Small intestine (tissue), 7 donors: Measurements from ENCODE around the gene RGS17. TPM values are rescaled to one million over a fixed set of nuclear protein-coding genes. Genes with fewer than 3 reads are reported as not detected.
"Not testable (repeated sequence)": the region's sequence is repeated elsewhere in the genome, so short reads cannot be mapped to it uniquely, and the experiment has no call there.

ENCODE experiments used
- DNase-seq, 2 donors: peaks; one replicate each; pipeline versions ENCODE4 v3.0.0 to v3.0.0-alpha.2; 2013
- FAIRE-seq: peaks from 2 replicates; lab custom pipeline; 2012; peaks lifted over from hg19 to GRCh38; lab: Jason Lieb, UNC
- H3K27ac ChIP-seq, 3 donors: one replicate each; pipeline ENCODE4 v1.5.1; 2013; ENCODE audit warnings: low read length in 2 of 3, mild to moderate bottlenecking in 2 of 3, control low read depth in 1 of 3, inconsistent platforms in 1 of 3, low read depth in 1 of 3, moderate library complexity in 1 of 3
- H3K27me3 ChIP-seq, 3 donors: one replicate each; pipeline ENCODE4 v1.6.1; 2013; ENCODE audit warnings: low read length in 3 of 3, inconsistent platforms in 1 of 3; ENCODE audit not compliant: control insufficient read depth in 3 of 3, insufficient read depth in 3 of 3
- H3K36me3 ChIP-seq, 3 donors: one replicate each; pipeline ENCODE4 v1.6.1; 2013; ENCODE audit warnings: low read length in 3 of 3, inconsistent platforms in 1 of 3, low read depth in 1 of 3, mild to moderate bottlenecking in 1 of 3, moderate library complexity in 1 of 3; ENCODE audit not compliant: control insufficient read depth in 3 of 3, insufficient read depth in 2 of 3
- H3K4me1 ChIP-seq, 3 donors: one replicate each; pipeline ENCODE4 v1.6.1; 2013; ENCODE audit warnings: low read length in 2 of 3, inconsistent platforms in 1 of 3, low read depth in 1 of 3, mild to moderate bottlenecking in 1 of 3, moderate library complexity in 1 of 3; ENCODE audit not compliant: control insufficient read depth in 3 of 3, insufficient read depth in 2 of 3
- H3K4me3 ChIP-seq, 3 donors: one replicate each; pipeline ENCODE4 v1.5.1; 2013; ENCODE audit warnings: low read length in 3 of 3, control low read depth in 1 of 3, inconsistent platforms in 1 of 3, low read depth in 1 of 3, mild to moderate bottlenecking in 1 of 3, moderate library complexity in 1 of 3
- H3K9me3 ChIP-seq, 2 donors: one replicate each; pipeline ENCODE4 v1.6.1; 2013; ENCODE audit warnings: low read depth in 1 of 2, low read length in 1 of 2; ENCODE audit not compliant: control insufficient read depth in 2 of 2, insufficient read depth in 1 of 2
- whole genome bisulfite sequencing, 3 donors: extraction: QIAGEN DNeasy Blood & Tissue Kit; methylation state at CpG; one replicate each; pipeline ENCODE4 v1.1.7; 2013; 5-methylcytosine and 5-hydroxymethylcytosine counted together
- polyA plus RNA-seq, 4 donors: library from polyadenylated mRNA; stranded (reverse) in 3 of 4; unstranded in 1 of 4; fragments of 200-250 nt in 3 of 4; fragments of 120-200 nt in 1 of 4; gene quantifications; one replicate each; pipeline versions ENCODE4 v1.2.1 to v1.2.3, GENCODE V29; 2013
- donor health status: healthy with polysubstance abuse.
- donor health status: control.
- donor health status: control.
- donor health status: Bipolar disorder and iron deficiency.
- donor health status: healthy.

The RGS17 gene
- polyA plus RNA-seq, 4 donors, result under 0.01 to 1.4 (median 0.15) TPM; not detected in 1

GRCh38 chr6:153012856-153013255, 118.2 kb downstream of the RGS17 start:
- no peak overlapping the region for H3K27ac ChIP-seq
- no peaks in the 10 kb centered on the region for H3K4me1 ChIP-seq
- WGBS, 3 donors, result 83 to 91% (median 86%) methylated on average over 6 of the region's 6 CpGs
- no peaks in the 10 kb centered on the region for H3K9me3 ChIP-seq
- DNase-seq, result no peak
- H3K36me3 ChIP-seq, result no peaks in the 10 kb centered on the region
- no peak overlapping the region for H3K4me3 ChIP-seq
- no peak for FAIRE-seq
- peaks cover 0 to 4% (median 0%) of the 10 kb centered on the region in 3 donors for H3K27me3 ChIP-seq

- Histone ChIP-seq H3K27me3 (no peaks in the 10 kb centered on the region), H3K4me1 (peaks cover 2 to 7% (median 6%) of the 10 kb centered on the region in 3 donors), H3K4me3 (peak overlapping the region; percentile 80 to 93 (median 88)), H3K27ac (peak overlapping the region; percentile 52 to 90 (median 90)), H3K9me3 (no peaks in the 10 kb centered on the region), H3K36me3 (no peaks in the 10 kb centered on the region)
- no peak for DNase-seq
- no peak for FAIRE-seq
- 1 to 4% (median 2%) methylated on average over 6 of the region's 6 CpGs for WGBS, 3 donors
These were observed 127.8 kb downstream of the RGS17 start for GRCh38 chr6:153003366-153003690.

- Histone ChIP-seq H3K4me3 (peak within 1 kb of the TSS; percentile 80 to 93 (median 88)), H3K4me1 (peaks cover 2 to 7% (median 6%) of the 10 kb centered on the region in 3 donors), H3K9me3 (no peaks in the 10 kb centered on the region), H3K27me3 (no peaks in the 10 kb centered on the region), H3K27ac (peak within 1 kb of the TSS; percentile 52 to 90 (median 90)), H3K36me3 (no peaks in the 10 kb centered on the region)
- WGBS, 3 donors, result 0% methylated on average over 51 to 52 of the region's 52 CpGs
- FAIRE-seq (no peak), DNase-seq (peak; percentile 96 to 97)
These were observed 128.3 kb downstream of the RGS17 start, which contains the start of gene MTRF1L for GRCh38 chr6:153002613-153003365. Gene MTRF1L, minus strand, starts transcription at chr6:153002709. Its CDS starts 24 bp downstream, at chr6:153002685.

GRCh38 chr6:153001767-153002612, 129.1 kb downstream of the RGS17 start:
- no peaks in the 10 kb centered on the region for H3K27me3 ChIP-seq
- H3K9me3 ChIP-seq, result no peaks in the 10 kb centered on the region
- peak overlapping the region; percentile 67 to 88 (median 80) for H3K4me3 ChIP-seq
- DNase-seq (peak; percentile 32 to 48), FAIRE-seq (no peak)
- peak overlapping the region; percentile 8 to 90 (median 55) for H3K27ac ChIP-seq
- H3K4me1 ChIP-seq, result peaks cover 2 to 7% (median 6%) of the 10 kb centered on the region in 3 donors
- WGBS, 3 donors, result 2 to 5% (median 4%) methylated on average over 23 to 25 of the region's 31 CpGs
- peaks cover 0 to 4% (median 0%) of the 10 kb centered on the region in 3 donors for H3K36me3 ChIP-seq

- H3K4me3 ChIP-seq, H3K27me3 ChIP-seq, DNase-seq, H3K27ac ChIP-seq, FAIRE-seq, H3K36me3 ChIP-seq, H3K9me3 ChIP-seq, H3K4me1 ChIP-seq: not testable (repeated sequence)
- 92 to 93% (median 92%) methylated on average over 9 of the region's 9 CpGs for WGBS, 3 donors
These were observed 130.3 kb downstream of the RGS17 start for GRCh38 chr6:153000790-153001189.

- peaks cover 2 to 7% (median 6%) of the 10 kb centered on the region in 3 donors for H3K4me1 ChIP-seq
- FAIRE-seq, result no peak
- H3K36me3 ChIP-seq, result peaks cover 0 to 4% (median 0%) of the 10 kb centered on the region in 3 donors
- H3K27ac ChIP-seq, result no peak overlapping the region
- DNase-seq, result no peak
- no peaks in the 10 kb centered on the region for H3K9me3 ChIP-seq
- no peaks in the 10 kb centered on the region for H3K27me3 ChIP-seq
- no peak overlapping the region for H3K4me3 ChIP-seq
These were observed 130.8 kb downstream of the RGS17 start for GRCh38 chr6:153000243-153000642.

DNA sequence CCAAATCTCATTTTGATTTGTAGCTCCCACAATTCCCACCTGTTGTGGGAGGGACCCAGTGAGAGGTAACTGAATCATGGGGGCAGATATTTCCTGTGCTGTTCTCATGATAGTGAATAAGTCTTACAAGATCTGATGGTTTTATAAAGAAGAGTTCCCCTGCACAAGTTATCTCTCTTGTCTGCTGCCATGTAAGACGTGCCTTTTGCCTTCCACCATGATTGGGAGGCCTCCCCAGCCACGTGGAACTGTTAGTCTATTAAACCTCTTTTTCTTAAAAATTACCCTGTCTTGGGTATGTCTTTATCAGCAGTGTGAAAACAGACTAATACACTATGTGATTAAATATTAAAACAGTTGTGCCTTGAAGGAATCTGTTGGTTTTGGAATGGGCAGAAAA, 131.5 kb downstream of the RGS17 start:
- H3K4me1 ChIP-seq, H3K4me3 ChIP-seq, H3K36me3 ChIP-seq, H3K27me3 ChIP-seq, H3K27ac ChIP-seq, FAIRE-seq, DNase-seq, H3K9me3 ChIP-seq: not testable (repeated sequence)
- 86 to 94% (median 92%) methylated on average over 2 of the region's 2 CpGs for WGBS, 3 donors

GRCh38 chr6:152993847-152994246, 137.2 kb downstream of the RGS17 start:
- Histone ChIP-seq H3K4me3 (no peak overlapping the region), H3K27me3 (no peaks in the 10 kb centered on the region), H3K4me1 (no peaks in the 10 kb centered on the region), H3K36me3 (peaks cover 0 to 10% (median 9%) of the 10 kb centered on the region in 3 donors), H3K27ac (no peak overlapping the region), H3K9me3 (no peaks in the 10 kb centered on the region)
- FAIRE-seq (no peak), DNase-seq (no peak)
